ENCODE data around the gene BAX.

GRCh38 chr19:48955308-48955958 lies 758 bp downstream of the BAX start:
- TF ChIP-seq FOSL2 (IDR thresholded peaks at IDR 0.05; ENCODE audit: borderline replicate concordance, low read depth): no peak
- no peak for TF ChIP-seq CTCF (IDR thresholded peaks at IDR 0.05)
- TF ChIP-seq POLR2AphosphoS5 (IDR thresholded peaks at IDR 0.05; ENCODE audit: low read depth, low read length): no peak
- TF ChIP-seq NRF1 (IDR thresholded peaks at IDR 0.05; ENCODE audit: low read depth, low read length): no peak
- TF ChIP-seq MEF2A (IDR thresholded peaks at IDR 0.05; ENCODE audit: borderline replicate concordance, low read depth): no peak
- no peak for TF ChIP-seq RAD21 (IDR thresholded peaks at IDR 0.05; ENCODE audit: low read length)
- TF ChIP-seq PBX3 (IDR thresholded peaks at IDR 0.05): no peak
- no peak for TF ChIP-seq RXRA (IDR thresholded peaks at IDR 0.05; ENCODE audit: borderline replicate concordance, low read depth)
- no peak for TF ChIP-seq TAF1 (IDR thresholded peaks at IDR 0.05; ENCODE audit: borderline replicate concordance, low read depth, low read length)

Data from SK-N-SH (cell line).